Measurements from ENCODE around the gene PBLD. TPM values are rescaled to one million over a fixed set of nuclear protein-coding genes. Genes with fewer than 3 reads are reported as not detected.

The PBLD gene
- polyA plus RNA-seq, 1 donor from 2014 or later, result 6.7 TPM

- H3F3A ChIP-seq (ENCODE audit: insufficient read depth, low read length, poor library complexity, severe bottlenecking), result no peaks in the 10 kb centered on the region
- H3K36me3 ChIP-seq (ENCODE audit: insufficient read depth, low read length), result no peaks in the 10 kb centered on the region
- H3K79me2 ChIP-seq (replicated peaks; ENCODE audit: insufficient read depth, low read length), result no peaks in the 10 kb centered on the region
- TF ChIP-seq MXI1 (conservative IDR thresholded peaks at IDR 0.05; ENCODE audit: poor library complexity, severe bottlenecking) (no peak), REST (IDR thresholded peaks at IDR 0.05; ENCODE audit: borderline replicate concordance) (no peak), EP300 (conservative IDR thresholded peaks at IDR 0.05; ENCODE audit: poor library complexity, severe bottlenecking) (no peak), RAD21 (conservative IDR thresholded peaks at IDR 0.05) (no peak), TAF1 (IDR thresholded peaks at IDR 0.05; ENCODE audit: low read depth) (no peak), CTCF (IDR thresholded peaks at IDR 0.05; ENCODE audit: poor library complexity, severe bottlenecking) (no peak), SMC3 (conservative IDR thresholded peaks at IDR 0.05; ENCODE audit: poor library complexity) (no peak), POLR2AphosphoS5 (IDR thresholded peaks at IDR 0.05) (no peak), EZH2 (IDR thresholded peaks at IDR 0.05; ENCODE audit: borderline replicate concordance, insufficient read depth, low read length, poor library complexity, severe bottlenecking) (no peak)
- no peak overlapping the region for H2AFZ ChIP-seq (ENCODE audit: low read depth, low read length)
- no peak overlapping the region for H3K27ac ChIP-seq (ENCODE audit: low read length)
- H3K9ac ChIP-seq (ENCODE audit: low read length), result no peak overlapping the region
- H3K27me3 ChIP-seq (ENCODE audit: insufficient read depth, low read depth, low read length), result no peaks in the 10 kb centered on the region
- no peak overlapping the region for H3K4me2 ChIP-seq (ENCODE audit: low read length)
- H3K4me3 ChIP-seq (ENCODE audit: low read length), result no peak overlapping the region
- H3K9me3 ChIP-seq (ENCODE audit: low read length), result no peaks in the 10 kb centered on the region
- H3K9me2 ChIP-seq (ENCODE audit: insufficient read depth, low read length), result no peaks in the 10 kb centered on the region
- H4K20me1 ChIP-seq (ENCODE audit: insufficient read depth), result no peaks in the 10 kb centered on the region
Observed at GRCh38 chr10:68238371-68238770, 94.4 kb downstream of the PBLD start.

GRCh38 chr10:68237173-68237572 lies 95.6 kb downstream of the PBLD start:
- H3K9me2 ChIP-seq (ENCODE audit: insufficient read depth, low read length), result no peaks in the 10 kb centered on the region
- H3K9ac ChIP-seq (ENCODE audit: low read length), result no peak overlapping the region
- no peaks in the 10 kb centered on the region for H3K27me3 ChIP-seq (ENCODE audit: insufficient read depth, low read depth, low read length)
- TF ChIP-seq MXI1 (conservative IDR thresholded peaks at IDR 0.05; ENCODE audit: poor library complexity, severe bottlenecking) (no peak), SMC3 (conservative IDR thresholded peaks at IDR 0.05; ENCODE audit: poor library complexity) (no peak), POLR2AphosphoS5 (IDR thresholded peaks at IDR 0.05) (no peak), CTCF (IDR thresholded peaks at IDR 0.05; ENCODE audit: poor library complexity, severe bottlenecking) (no peak), TAF1 (IDR thresholded peaks at IDR 0.05; ENCODE audit: low read depth) (no peak), EP300 (conservative IDR thresholded peaks at IDR 0.05; ENCODE audit: poor library complexity, severe bottlenecking) (no peak), EZH2 (IDR thresholded peaks at IDR 0.05; ENCODE audit: borderline replicate concordance, insufficient read depth, low read length, poor library complexity, severe bottlenecking) (no peak), RAD21 (conservative IDR thresholded peaks at IDR 0.05) (no peak), REST (IDR thresholded peaks at IDR 0.05; ENCODE audit: borderline replicate concordance) (no peak)
- no peak overlapping the region for H3K27ac ChIP-seq (ENCODE audit: low read length)
- H3K4me2 ChIP-seq (ENCODE audit: low read length), result no peak overlapping the region
- H4K20me1 ChIP-seq (ENCODE audit: insufficient read depth), result no peaks in the 10 kb centered on the region
- no peaks in the 10 kb centered on the region for H3F3A ChIP-seq (ENCODE audit: insufficient read depth, low read length, poor library complexity, severe bottlenecking)
- no peaks in the 10 kb centered on the region for H3K79me2 ChIP-seq (replicated peaks; ENCODE audit: insufficient read depth, low read length)
- H3K36me3 ChIP-seq (ENCODE audit: insufficient read depth, low read length), result no peaks in the 10 kb centered on the region
- H3K4me3 ChIP-seq (ENCODE audit: low read length), result no peak overlapping the region
- no peaks in the 10 kb centered on the region for H3K9me3 ChIP-seq (ENCODE audit: low read length)
- no peak overlapping the region for H2AFZ ChIP-seq (ENCODE audit: low read depth, low read length)
